Gastrocnemius medialis (tissue), 4 donors: Measurements from ENCODE around the gene TAOK1.

ENCODE experiments used
- CTCF ChIP-seq, 5 experiments: fragments of 450-650 bp in 3 of 5; fragments of 200-600 bp in 2 of 5; sonication (generic) in 2 of 5; IDR thresholded peaks in 4 of 5; conservative IDR thresholded peaks in 1 of 5; 1 replicate in 4 of 5; 2 replicates in 1 of 5; pipeline ENCODE4 v1.5.1; 2016 to 2019; ENCODE audit warnings: antibody characterized with exemption in 5 of 5, mild to moderate bottlenecking in 3 of 5, moderate library complexity in 3 of 5
- POLR2A ChIP-seq, 2 donors: fragments of 450-650 bp; IDR thresholded peaks; one replicate each; pipeline ENCODE4 v1.6.1; 2017; ENCODE audit warnings: antibody characterized with exemption in 2 of 2, mild to moderate bottlenecking in 2 of 2, moderate library complexity in 2 of 2

- TF ChIP-seq POLR2A (IDR thresholded peaks at IDR 0.05) (no peak), CTCF (IDR thresholded peaks at IDR 0.05 in 4 of 5, conservative IDR thresholded peaks at IDR 0.05 in 1 of 5) (no peak)
Observed at GRCh38 chr17:29575511-29576213, 185.5 kb downstream of the TAOK1 start.
